ENCODE measurements around the gene BCAS3. TPM values are rescaled to one million over a fixed set of nuclear protein-coding genes. Genes with fewer than 3 reads are reported as not detected.
"Not testable (repeated sequence)": the region's sequence is repeated elsewhere in the genome, so short reads cannot be mapped to it uniquely, and the experiment has no call there.

BCAS3 gene
- total RNA-seq, 1 experiment from 2014 or later: 31.0 TPM

DNA sequence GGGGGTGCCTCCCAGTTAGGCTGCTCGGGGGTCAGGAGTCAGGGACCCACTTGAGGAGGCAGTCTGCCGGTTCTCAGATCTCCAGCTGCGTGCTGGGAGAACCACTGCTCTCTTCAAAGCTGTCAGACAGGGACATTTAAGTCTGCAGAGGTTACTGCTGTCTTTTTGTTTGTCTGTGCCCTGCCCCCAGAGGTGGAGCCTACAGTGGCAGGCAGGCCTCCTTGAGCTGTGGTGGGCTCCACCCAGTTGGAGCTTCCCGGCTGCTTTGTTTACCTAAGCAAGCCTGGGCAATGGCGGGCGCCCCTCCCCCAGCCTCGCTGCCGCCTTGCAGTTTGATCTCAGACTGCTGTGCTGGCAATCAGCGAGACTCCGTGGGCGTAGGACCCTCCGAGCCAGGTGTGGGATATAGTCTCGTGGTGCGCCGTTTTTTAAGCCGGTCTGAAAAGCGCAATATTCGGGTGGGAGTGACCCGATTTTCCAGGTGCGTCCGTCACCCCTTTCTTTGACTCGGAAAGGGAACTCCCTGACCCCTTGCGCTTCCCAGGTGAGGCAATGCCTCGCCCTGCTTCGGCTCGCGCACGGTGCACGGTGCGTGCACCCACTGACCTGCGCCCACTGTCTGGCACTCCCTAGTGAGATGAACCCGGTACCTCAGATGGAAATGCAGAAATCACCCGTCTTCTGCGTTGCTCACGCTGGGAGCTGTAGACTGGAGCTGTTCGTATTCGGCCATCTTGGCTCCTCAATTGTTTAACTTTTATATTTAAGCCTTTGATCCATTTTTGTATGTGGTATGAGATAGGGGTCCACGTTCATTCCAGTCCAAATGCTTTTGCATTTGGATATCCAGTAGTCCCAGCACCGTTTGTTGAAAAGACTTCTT is 209.3 kb downstream of the BCAS3 start:
- not testable (repeated sequence) for DNase-seq (ENCODE audit: low spot score)

- no peak for DNase-seq (ENCODE audit: low spot score)
Measured at GRCh38 chr17:60887614-60888028, 210.0 kb downstream of the BCAS3 start.

DNA sequence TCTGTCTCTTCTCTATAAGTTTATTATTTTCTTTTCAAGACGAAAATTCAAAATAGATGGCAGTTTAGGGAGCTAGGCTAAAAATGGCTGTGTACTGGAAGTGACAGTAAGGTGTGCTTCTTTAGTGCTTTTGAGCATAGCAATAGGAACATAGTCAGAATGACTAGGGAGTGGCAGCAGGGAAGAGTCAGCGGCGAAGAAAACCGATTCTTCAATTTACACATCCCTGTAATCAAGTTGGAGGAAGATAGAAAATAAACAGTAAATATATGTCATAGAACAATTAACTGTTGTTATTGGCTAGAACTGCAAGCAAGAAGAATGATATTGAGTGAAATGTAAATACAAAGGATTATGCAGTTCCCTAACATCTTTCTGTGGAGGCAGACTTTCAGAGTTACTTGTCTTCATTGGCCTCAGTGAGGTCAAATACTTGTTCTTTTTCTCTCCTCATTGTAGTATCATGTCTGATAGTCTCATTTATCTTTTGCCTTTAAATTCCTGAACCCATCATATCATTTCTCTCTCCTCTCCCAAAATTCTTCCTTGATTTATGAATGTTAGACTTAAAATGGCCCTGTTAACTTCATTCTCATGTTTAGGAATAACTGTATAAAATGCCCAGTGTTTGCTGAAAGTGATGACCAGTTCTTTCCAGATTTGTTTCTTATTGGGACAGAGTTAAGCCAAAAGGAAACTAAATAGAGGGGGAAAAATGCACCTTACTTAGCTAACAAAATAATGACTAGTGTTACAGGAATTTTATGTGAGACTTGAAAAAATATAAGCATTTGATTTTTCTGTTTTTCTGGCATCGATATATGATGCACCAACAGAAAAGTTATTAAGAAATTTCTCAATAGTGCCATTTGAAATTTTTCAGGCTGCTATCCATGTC is 211.4 kb downstream of the BCAS3 start:
- DNase-seq (ENCODE audit: low spot score): no peak

- no peak for DNase-seq (ENCODE audit: low spot score)
Measured at GRCh38 chr17:60891149-60891548, 213.5 kb downstream of the BCAS3 start.

- DNase-seq (ENCODE audit: low spot score): no peak
Measured at GRCh38 chr17:60893475-60893874, 215.8 kb downstream of the BCAS3 start.

DNA sequence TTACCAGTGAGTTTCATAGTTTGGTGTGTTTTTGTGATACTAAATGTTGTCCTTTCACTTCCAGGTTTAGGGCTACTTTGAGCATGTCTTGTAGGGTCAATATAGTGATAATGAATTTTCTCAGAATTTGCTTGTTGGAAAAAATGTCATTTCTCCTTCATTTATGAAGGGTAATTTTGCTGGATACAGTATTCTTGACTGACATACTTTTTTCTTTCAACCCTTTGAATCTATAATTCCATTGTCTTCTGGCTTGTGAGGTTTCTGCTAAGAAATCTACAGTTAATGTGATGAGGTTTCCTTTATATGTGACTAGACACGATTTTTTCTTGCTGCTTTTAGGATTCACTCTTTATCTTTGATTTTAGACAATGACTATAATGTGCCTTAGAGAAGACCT is 219.3 kb downstream of the BCAS3 start:
- DNase-seq (ENCODE audit: low spot score): no peak

DNA sequence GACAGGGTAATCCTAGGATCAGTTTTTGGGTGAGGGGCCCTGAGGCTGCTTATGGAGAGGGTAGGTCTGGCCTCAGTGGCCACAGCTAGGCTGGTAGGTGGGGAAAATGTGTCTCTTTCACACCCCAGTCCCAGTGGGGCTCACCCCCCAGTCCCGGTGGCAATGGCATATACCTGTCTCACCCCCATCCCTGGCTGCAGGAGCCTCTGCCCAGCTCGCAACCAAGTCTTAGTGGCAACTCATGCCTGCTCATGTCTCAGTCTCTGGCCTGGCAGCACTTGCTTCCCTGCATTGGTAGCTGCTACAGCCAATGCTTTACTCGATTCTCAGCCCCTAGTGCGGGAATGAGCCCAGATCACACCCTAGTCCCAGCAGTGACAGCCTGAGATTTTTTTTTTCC is 221.5 kb downstream of the BCAS3 start:
- DNase-seq (ENCODE audit: low spot score): no peak

- DNase-seq (ENCODE audit: low spot score): no peak
Measured at GRCh38 chr17:60900688-60901087, 223.0 kb downstream of the BCAS3 start.

DNA sequence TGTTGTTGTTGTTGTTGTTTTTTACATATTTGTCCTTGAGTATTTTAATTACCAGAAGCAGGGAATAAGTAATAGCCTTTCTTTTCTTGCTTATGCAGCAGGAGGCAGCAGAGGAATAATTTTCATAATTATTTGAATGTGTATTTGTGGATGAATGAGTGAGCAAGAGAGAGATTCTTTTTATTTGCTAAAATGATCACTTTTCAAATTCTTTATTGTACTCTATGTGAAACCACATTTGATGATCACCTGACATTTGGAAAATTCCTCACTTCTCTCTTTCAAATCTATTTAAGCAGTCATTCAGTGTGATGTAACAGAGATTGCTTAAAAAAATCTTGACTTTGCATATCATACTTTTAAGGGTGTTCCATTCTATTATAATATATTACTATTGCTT is 223.6 kb downstream of the BCAS3 start:
- no peak for DNase-seq (ENCODE audit: low spot score)

- DNase-seq (ENCODE audit: low spot score): peak; percentile 42
Measured at GRCh38 chr17:60901806-60902205, 224.2 kb downstream of the BCAS3 start.

GRCh38 chr17:60902399-60902798 is 224.7 kb downstream of the BCAS3 start:
- no peak for DNase-seq (ENCODE audit: low spot score)

- no peak for DNase-seq (ENCODE audit: low spot score)
Measured at GRCh38 chr17:60904582-60904981, 226.9 kb downstream of the BCAS3 start.

GRCh38 chr17:60905709-60906108 is 228.1 kb downstream of the BCAS3 start:
- no peak for DNase-seq (ENCODE audit: low spot score)

GRCh38 chr17:60908324-60908723 is 230.7 kb downstream of the BCAS3 start:
- no peak for DNase-seq (ENCODE audit: low spot score)

DNA sequence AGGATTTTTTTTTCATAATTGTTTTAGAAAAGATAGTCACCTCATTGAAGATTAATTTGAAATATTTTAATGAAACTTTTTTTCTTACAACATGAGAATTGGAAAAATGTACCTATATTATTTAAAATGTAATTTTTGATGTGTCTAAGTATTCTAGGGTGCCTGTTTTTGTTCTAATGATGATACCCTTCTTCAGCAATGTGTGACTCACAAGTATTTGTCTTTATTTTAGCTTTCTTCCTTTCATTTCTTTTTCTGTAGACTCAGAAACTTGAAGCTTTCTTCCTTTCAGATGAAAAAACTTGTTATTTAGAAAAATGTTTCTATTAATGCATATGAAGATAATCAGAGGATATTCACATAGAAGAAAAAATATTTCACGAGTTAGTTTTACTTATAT is 231.8 kb downstream of the BCAS3 start:
- DNase-seq (ENCODE audit: low spot score): no peak

GRCh38 chr17:60910415-60910814 is 232.8 kb downstream of the BCAS3 start:
- DNase-seq (ENCODE audit: low spot score): no peak

- DNase-seq (ENCODE audit: low spot score): no peak
Measured at GRCh38 chr17:60914078-60914477, 236.4 kb downstream of the BCAS3 start.

DNA sequence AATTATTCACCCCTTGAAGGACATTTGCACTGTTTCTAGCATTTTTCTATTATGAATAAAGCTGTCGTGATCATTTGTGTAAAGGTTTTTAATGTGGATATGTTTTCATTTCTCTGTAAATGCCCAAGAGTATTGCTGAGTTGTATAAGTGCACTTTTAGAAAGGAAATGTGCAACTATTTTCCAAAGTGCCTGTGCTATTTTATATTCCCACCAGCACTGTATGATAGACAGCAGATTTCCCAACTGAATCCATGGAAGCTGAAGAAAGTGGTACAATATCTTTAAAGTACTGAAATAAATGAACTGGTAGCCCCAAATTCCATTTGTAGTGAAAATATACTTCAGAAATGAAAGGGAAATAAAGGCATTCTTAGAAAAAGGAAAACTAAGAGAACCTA is 238.4 kb downstream of the BCAS3 start:
- no peak for DNase-seq (ENCODE audit: low spot score)

GRCh38 chr17:60920107-60920506 is 242.5 kb downstream of the BCAS3 start:
- DNase-seq (ENCODE audit: low spot score): no peak

DNA sequence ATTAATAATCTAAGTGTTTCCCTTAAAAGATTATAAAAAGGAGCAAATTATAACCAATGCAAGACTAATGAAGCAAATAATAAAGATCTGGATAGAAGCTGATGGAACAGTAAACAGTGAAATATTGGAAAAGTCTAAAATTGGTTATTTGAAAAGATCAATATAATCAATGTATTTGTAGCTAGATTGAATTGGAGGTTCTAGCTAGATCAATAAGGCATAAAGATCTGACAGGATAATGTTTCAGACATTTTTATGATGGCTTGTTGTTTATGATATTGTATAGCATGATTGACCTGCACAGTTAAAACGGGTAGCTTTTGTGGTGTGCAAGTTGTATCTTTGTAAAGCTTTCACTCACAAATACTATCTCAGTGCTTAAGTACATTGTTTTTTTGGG is 245.3 kb downstream of the BCAS3 start:
- DNase-seq (ENCODE audit: low spot score): no peak

- DNase-seq (ENCODE audit: low spot score): no peak
Measured at GRCh38 chr17:60926466-60927183, 249.0 kb downstream of the BCAS3 start.

DNA sequence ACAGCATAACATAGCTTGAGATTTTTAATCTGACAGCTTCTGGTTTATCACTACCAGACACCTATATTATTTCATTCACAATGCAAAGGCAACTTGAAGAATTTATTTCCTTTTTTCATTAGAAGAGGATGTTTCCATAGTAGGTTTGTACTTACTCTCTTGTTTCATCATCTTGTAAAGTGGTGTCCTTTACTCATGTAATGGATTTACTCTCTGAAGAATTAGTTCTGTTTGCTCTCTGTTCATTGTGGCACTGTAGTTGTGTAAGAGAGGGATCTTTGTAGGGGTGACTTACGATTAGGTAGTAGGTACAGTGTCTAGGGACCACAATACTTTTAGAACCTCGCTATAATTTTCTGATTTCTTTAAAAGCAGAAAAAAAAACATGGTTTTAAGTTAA is 256.1 kb downstream of the BCAS3 start:
- DNase-seq (ENCODE audit: low spot score): no peak

Data from A172 (cell line).